GM23248 (cell line): ENCODE results near the gene NKAIN4.

Experiments
- EZH2 ChIP-seq: fragments of 200-600 bp; sonication (generic); IDR thresholded peaks from 2 replicates; pipeline ENCODE4 v1.6.1; 2018; ENCODE audit warnings: antibody characterized with exemption, mild to moderate bottlenecking; ENCODE audit not compliant: insufficient read depth, poor library complexity, severe bottlenecking
- EZH2phosphoT487 ChIP-seq: fragments of 200-600 bp; sonication (generic); IDR thresholded peaks from 2 replicates; pipeline ENCODE4 v1.6.1; 2018; ENCODE audit warnings: antibody characterized with exemption, moderate library complexity, mild to moderate bottlenecking, low read depth; ENCODE audit not compliant: insufficient read depth

GRCh38 chr20:63246490-63247288, 7.6 kb downstream of the NKAIN4 start:
- TF ChIP-seq EZH2phosphoT487: no peak
- no peak for TF ChIP-seq EZH2
